B cell (primary cell): ENCODE measurements around the gene PLCD1. TPM values are rescaled to one million over a fixed set of nuclear protein-coding genes. Genes with fewer than 3 reads are reported as not detected.

Source experiments
- ATAC-seq: fragments of 200-7000 bp; cut with Tn5 transposase; one replicate; pipeline ENCODE4 v1.10.0; 2021; ENCODE audit warnings: low read depth, mild to moderate bottlenecking, moderate number of reproducible peaks, moderate library complexity
- CTCF ChIA-PET: fragments of 350-600 bp; sonication (Branson Sonifier 250); formaldehyde crosslinking; loops from one replicate; lab custom pipeline; 2021; ENCODE audit warnings: antibody characterized with exemption, inconsistent platforms; lab: Charles Lee
- POLR2A ChIA-PET: fragments of 350-600 bp; sonication (Branson Sonifier 250); formaldehyde crosslinking; loops from one replicate; lab custom pipeline; 2021; ENCODE audit warnings: antibody characterized with exemption; lab: Charles Lee
- DNase-seq: peaks from one replicate; pipeline ENCODE4 v3.0.0; 2013
- H2AFZ ChIP-seq: 2 replicates; pipeline ENCODE4 v1.6.1; 2012; ENCODE audit warnings: mild to moderate bottlenecking, low read depth, low read length; ENCODE audit not compliant: insufficient read depth, poor library complexity, severe bottlenecking
- H3K27ac ChIP-seq, 2 donors: 1 replicate in 1 of 2; 2 replicates in 1 of 2; pipeline ENCODE4 v1.5.1; 2012 to 2013; ENCODE audit warnings: low read length in 2 of 2, mild to moderate bottlenecking in 2 of 2, moderate library complexity in 1 of 2
- H3K27me3 ChIP-seq, 4 experiments: fragments of 200-600 bp in 1 of 4; sonication (generic) in 1 of 4; replicated peaks in 1 of 4; 1 replicate in 2 of 4; 2 replicates in 2 of 4; pipeline versions ENCODE4 v1.6.1 to v1.7.0; 2013 to 2016; ENCODE audit warnings: low read length in 3 of 4, mild to moderate bottlenecking in 2 of 4, mixed read lengths in 1 of 4, moderate library complexity in 1 of 4; ENCODE audit not compliant: insufficient read depth in 4 of 4, control insufficient read depth in 3 of 4; ENCODE audit errors: control extremely low read depth in 1 of 4
- H3K36me3 ChIP-seq, 2 experiments: replicated peaks in 1 of 2; 1 replicate in 1 of 2; 2 replicates in 1 of 2; pipeline versions ENCODE4 v1.6.1 to v1.7.1; 2013; ENCODE audit warnings: low read length in 1 of 2; ENCODE audit not compliant: insufficient read depth in 2 of 2, control insufficient read depth in 1 of 2; ENCODE audit errors: control extremely low read depth in 1 of 2, extremely low read depth in 1 of 2
- H3K4me1 ChIP-seq, 2 donors: fragments of 200-600 bp in 1 of 2; sonication (generic) in 1 of 2; 1 replicate in 1 of 2; 2 replicates in 1 of 2; pipeline versions ENCODE4 v1.5.1 to v1.6.1; 2013 to 2017; ENCODE audit warnings: low read length in 2 of 2; ENCODE audit not compliant: control insufficient read depth in 2 of 2, insufficient read depth in 2 of 2
- H3K4me2 ChIP-seq: replicated peaks from 2 replicates; pipeline ENCODE3; 2012; ENCODE audit warnings: mild to moderate bottlenecking, low read depth, low read length; ENCODE audit not compliant: poor library complexity, severe bottlenecking
- H3K4me3 ChIP-seq, 5 experiments: fragments of 200-600 bp in 1 of 5; sonication (generic) in 1 of 5; 1 replicate in 3 of 5; 2 replicates in 2 of 5; pipeline versions ENCODE4 v1.5.1 to v1.7.0; 2011 to 2016; ENCODE audit warnings: low read length in 4 of 5, mild to moderate bottlenecking in 4 of 5, low read depth in 2 of 5, control low read depth in 1 of 5, moderate library complexity in 1 of 5; ENCODE audit not compliant: insufficient read depth in 1 of 5; ENCODE audit errors: control extremely low read depth in 1 of 5, extremely low read depth in 1 of 5
- H3K79me2 ChIP-seq: fragments of 200-600 bp; sonication (generic); one replicate; pipeline ENCODE4 v1.6.0; 2016; ENCODE audit warnings: low read length; ENCODE audit not compliant: control insufficient read depth, insufficient read depth
- H3K9ac ChIP-seq: fragments of 200-600 bp; sonication (generic); 2 replicates; pipeline ENCODE4 v1.6.1; 2017; ENCODE audit warnings: mild to moderate bottlenecking, low read length, moderate library complexity
- H3K9me3 ChIP-seq, 3 donors: one replicate each; pipeline versions ENCODE4 v1.6.1 to v1.7.1; 2013; ENCODE audit warnings: low read length in 2 of 3; ENCODE audit not compliant: control insufficient read depth in 2 of 3, insufficient read depth in 1 of 3; ENCODE audit errors: control extremely low read depth in 1 of 3
- H4K20me1 ChIP-seq: 2 replicates; pipeline ENCODE4 v1.6.0; 2012; ENCODE audit warnings: mild to moderate bottlenecking, low read length; ENCODE audit not compliant: insufficient read depth, control insufficient read depth, poor library complexity, severe bottlenecking
- H3K27ac Mint-ChIP-seq: one replicate; pipeline ENCODE4 v1.8.0; 2021; ENCODE audit warnings: mixed read lengths
- H3K27me3 Mint-ChIP-seq: one replicate; pipeline ENCODE4 v1.8.0; 2021; ENCODE audit warnings: mixed read lengths
- H3K4me1 Mint-ChIP-seq: one replicate; pipeline ENCODE4 v1.8.0; 2021; ENCODE audit warnings: mixed read lengths
- H3K4me3 Mint-ChIP-seq: one replicate; pipeline ENCODE4 v1.8.0; 2021; ENCODE audit warnings: mixed read lengths
- H3K9me3 Mint-ChIP-seq: one replicate; pipeline ENCODE4 v1.8.0; 2022; ENCODE audit warnings: mixed read lengths; ENCODE audit not compliant: insufficient read depth
- CTCF ChIP-seq: fragments of 200-600 bp; IDR thresholded peaks from one replicate; pipeline ENCODE4 v1.8.0; 2022; ENCODE audit warnings: antibody characterized with exemption, mild to moderate bottlenecking
- EZH2 ChIP-seq: IDR thresholded peaks from 2 replicates; pipeline ENCODE4 v1.6.1; 2012; ENCODE audit warnings: borderline replicate concordance, low read depth, mild to moderate bottlenecking, moderate library complexity, low read length; ENCODE audit not compliant: insufficient read depth, poor library complexity, severe bottlenecking
- WGBS: methylation state at CpG from one replicate; pipeline ENCODE4 v1.1.5; 2013; ENCODE audit warnings: missing lambda C conversion rate; ENCODE audit not compliant: insufficient coverage; 5-methylcytosine and 5-hydroxymethylcytosine counted together
- intact Hi-C: fragments of 100-400 bp; cut with micrococcal nuclease; formaldehyde crosslinking; loops from one replicate; pipeline ENCODE4 v1.10.0; 2022
- polyA plus RNA-seq: library from polyadenylated mRNA; depleted of rRNA; stranded (reverse); fragments of >200 nt; gene quantifications from 2 replicates; pipeline ENCODE4 v1.2.3, GENCODE V29; 2012
- total RNA-seq, 2 donors: library from RNA; stranded (reverse); fragments of 120-200 nt in 1 of 2; gene quantifications; 1 replicate in 1 of 2; 2 replicates in 1 of 2; pipeline versions ENCODE4 v1.2.3 to v1.2.4, GENCODE V29; 2013 to 2022

PLCD1 gene
- total and polyA plus RNA-seq, 2 donors (not counting 1 experiment from before 2014, with no cell fraction given), result 5.8 to 10.1 TPM

GRCh38 chr3:38006445-38006995 lies 22.9 kb downstream of the PLCD1 start:
- H3K9me3 Mint-ChIP-seq, result no peaks in the 10 kb centered on the region
- TF ChIP-seq CTCF (no peak), EZH2 (no peak)
- H4K20me1 ChIP-seq, result no peaks in the 10 kb centered on the region
- no peaks in the 10 kb centered on the region for H3K79me2 ChIP-seq
- H3K4me1 ChIP-seq, result no peaks in the 10 kb centered on the region
- no peak overlapping the region for H3K27ac ChIP-seq
- 92% methylated on average over 15 of the region's 16 CpGs for WGBS
- ATAC-seq (no peak), DNase-seq (no peak)
- H2AFZ ChIP-seq, result no peak overlapping the region
- no peak overlapping the region for H3K4me2 ChIP-seq
- H3K27me3 Mint-ChIP-seq, result no peaks in the 10 kb centered on the region
- peaks cover 0 to 21% of the 10 kb centered on the region in 2 experiments for H3K36me3 ChIP-seq
- ChIA-PET POLR2A (no interaction called here), CTCF (interaction anchor here (1.1 to 3.3 kb wide), 4 partner anchors 10 to 34 kb away, joined by 3 to 16 read pairs (median 4); partner anchors contain the start of gene DLEC1)
- intact Hi-C loops, result no loop called here
- no peaks in the 10 kb centered on the region for H3K27me3 ChIP-seq
- no peak overlapping the region for H3K4me3 Mint-ChIP-seq
- no peak overlapping the region for H3K27ac Mint-ChIP-seq
- H3K9me3 ChIP-seq, result no peaks in the 10 kb centered on the region
- no peak overlapping the region for H3K4me3 ChIP-seq
- H3K9ac ChIP-seq, result no peak overlapping the region
- H3K4me1 Mint-ChIP-seq, result peaks cover 11% of the 10 kb centered on the region

DNA sequence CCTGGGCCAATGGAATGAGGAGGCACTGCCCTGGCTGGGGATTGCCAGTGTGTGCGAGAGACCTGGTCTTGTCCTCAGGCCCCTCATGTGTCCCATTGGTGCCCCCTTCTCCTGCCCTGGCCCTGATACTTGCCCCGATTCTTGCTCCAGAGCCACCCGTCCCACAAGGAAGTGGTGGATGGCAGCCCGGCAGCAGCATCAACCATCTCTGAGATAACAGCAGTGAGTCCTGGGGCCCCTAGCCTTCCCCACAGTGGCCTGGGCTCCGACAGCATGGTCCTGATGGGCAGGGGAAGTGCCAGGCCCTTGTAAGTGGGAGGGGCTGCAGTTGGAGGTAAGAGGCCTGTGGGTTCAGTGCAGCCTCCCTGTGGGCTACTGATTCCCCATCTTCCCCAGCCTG lies 23.4 kb downstream of the PLCD1 start:
- peaks cover 0 to 24% of the 10 kb centered on the region in 2 experiments for H3K36me3 ChIP-seq
- H3K27ac Mint-ChIP-seq, result no peak overlapping the region
- WGBS, result 98% methylated on average over 4 of the region's 5 CpGs

More for the DNA sequence above, 23.4 kb downstream of the PLCD1 start:
- no peak overlapping the region for H3K9ac ChIP-seq
- peaks cover 11% of the 10 kb centered on the region for H3K4me1 Mint-ChIP-seq
- H3K4me3 Mint-ChIP-seq, result no peak overlapping the region
- ChIA-PET POLR2A (no interaction called here), CTCF (interaction anchor here (1.1 to 3.3 kb wide), 5 partner anchors 9 to 34 kb away, joined by 3 to 16 read pairs (median 4); partner anchors contain the start of gene DLEC1)
- H3K9me3 ChIP-seq, result no peaks in the 10 kb centered on the region
- H3K79me2 ChIP-seq, result no peaks in the 10 kb centered on the region
- TF ChIP-seq EZH2 (no peak), CTCF (no peak)
- H3K27me3 Mint-ChIP-seq, result no peaks in the 10 kb centered on the region
- H3K27me3 ChIP-seq, result no peaks in the 10 kb centered on the region
- H3K9me3 Mint-ChIP-seq, result no peaks in the 10 kb centered on the region
- H3K4me3 ChIP-seq, result no peak overlapping the region
- no peak overlapping the region for H3K4me2 ChIP-seq
- no peak overlapping the region for H3K27ac ChIP-seq
- H3K4me1 ChIP-seq, result no peaks in the 10 kb centered on the region
- no peak for DNase-seq
- ATAC-seq, result no peak
- H2AFZ ChIP-seq, result no peak overlapping the region
- H4K20me1 ChIP-seq, result no peaks in the 10 kb centered on the region
- intact Hi-C loops, result no loop called here
